GM21825 (cell line): ENCODE results near the gene CIRBP.
A peak's percentile ranks its signal among the peaks of the same experiment; 100 is the strongest.

Experiments
- ATAC-seq: cut with Tn5 transposase; IDR thresholded peaks from one replicate; pipeline ENCODE4 v1.9.1; 2021; ENCODE audit warnings: mild to moderate bottlenecking, moderate library complexity; ENCODE audit not compliant: unreplicated experiment

Gene CIRBP

DNA sequence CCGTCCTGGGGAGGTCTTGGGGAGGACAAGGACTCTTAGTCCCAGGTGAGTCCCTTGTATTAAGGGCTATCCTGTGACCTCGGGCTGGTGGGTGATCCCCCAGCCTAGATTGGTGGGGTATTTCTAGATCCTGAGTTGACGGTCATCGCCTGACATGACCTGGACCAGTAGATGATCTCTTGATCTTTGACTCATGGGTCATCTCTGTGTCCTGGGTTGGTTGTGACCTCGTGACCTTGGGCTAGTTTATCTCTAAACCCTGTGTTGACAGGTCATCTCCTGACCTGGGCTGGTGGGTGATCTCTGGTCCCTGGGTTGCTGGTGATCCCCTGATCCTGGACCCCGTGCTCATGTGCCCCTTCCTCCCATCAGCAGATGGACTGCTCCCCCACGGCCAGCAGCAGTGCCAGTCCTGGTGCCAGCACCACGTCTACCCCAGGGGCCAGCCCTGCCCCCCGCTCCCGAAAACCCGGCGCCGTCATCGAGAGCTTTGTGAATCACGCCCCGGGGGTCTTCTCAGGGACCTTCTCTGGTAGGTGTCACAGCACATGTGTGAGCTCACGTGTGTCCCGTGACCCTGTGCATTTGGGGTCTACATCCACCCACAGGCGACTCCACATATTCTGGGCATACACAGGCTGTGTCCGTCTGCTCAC is 14.5 kb upstream of the CIRBP start:
- ATAC-seq = no peak

DNA sequence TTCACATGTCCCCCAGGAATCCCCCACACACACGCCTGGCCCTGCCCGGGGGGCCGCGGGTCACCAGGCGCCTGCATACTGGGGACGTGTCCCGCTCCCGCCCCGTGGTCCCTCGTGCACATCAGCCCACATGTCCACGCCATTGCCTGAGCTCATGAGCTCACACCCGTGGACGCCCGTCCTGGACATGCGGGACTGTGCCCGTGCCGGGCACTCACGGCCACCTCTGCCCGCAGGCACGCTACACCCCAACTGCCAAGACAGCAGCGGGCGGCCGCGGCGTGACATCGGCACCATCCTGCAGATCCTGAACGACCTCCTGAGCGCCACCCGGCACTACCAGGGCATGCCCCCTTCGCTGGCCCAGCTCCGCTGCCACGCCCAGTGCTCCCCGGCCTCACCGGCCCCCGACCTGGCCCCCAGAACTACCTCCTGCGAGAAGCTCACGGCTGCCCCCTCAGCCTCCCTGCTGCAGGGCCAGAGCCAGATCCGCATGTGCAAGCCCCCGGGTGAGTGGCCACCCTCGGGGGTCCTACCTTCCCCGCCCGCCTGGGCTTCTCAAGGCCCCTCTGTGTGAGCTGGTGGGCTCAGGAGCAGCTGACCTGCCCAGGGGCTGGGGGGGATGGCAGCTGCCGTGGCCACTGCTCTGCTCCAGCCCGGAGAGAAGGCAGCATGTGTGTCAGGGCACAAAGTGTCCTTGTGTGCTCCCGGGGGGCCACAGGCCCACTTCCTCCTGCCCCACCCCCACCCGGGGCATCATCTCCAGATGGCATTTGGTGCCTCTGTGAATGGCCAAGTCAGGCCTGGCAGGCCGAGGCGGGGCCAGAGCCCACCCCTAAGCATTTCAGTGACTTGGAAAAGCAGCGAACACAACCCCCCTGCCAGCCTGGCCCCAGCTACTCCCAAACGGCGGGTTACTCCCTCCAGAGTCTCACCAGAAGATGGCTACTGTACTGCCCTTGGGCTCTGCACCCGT is 13.7 kb upstream of the CIRBP start:
- no peak for ATAC-seq

DNA sequence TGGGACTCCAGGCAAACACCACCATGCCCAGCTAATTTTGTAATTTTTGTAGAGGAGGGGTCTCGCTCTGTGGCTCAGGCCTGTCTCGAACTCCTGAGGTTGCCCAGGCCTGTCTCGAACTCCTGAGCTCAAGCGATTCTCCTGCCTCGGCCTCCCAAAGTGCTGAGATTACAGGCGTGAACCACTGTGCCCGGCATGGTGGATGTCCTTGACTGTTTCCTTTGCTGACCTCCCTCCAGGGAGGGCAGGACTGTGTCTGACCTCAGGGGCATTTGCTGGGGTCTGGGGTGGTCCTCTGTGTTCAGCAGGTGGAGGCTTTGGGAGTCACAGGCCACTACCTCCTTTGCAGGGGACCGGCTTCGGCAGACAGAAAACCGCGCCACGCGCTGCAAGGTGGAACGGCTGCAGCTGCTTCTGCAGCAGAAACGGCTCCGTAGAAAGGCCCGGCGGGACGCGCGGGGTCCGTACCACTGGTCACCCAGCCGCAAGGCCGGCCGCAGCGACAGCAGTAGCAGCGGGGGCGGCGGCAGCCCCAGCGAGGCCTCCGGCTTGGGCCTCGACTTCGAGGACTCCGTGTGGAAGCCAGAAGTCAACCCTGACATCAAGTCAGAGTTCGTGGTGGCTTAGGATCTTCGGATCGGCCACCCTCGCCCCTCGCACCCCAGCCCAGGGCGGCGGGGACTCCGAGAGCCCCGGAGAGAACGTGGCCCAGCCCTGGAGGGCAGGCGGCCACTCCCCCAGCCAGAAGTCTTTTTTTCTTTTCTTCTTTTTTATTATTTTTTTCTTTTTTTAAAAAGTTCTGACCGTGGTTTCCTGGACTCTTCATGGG is 12.3 kb upstream of the CIRBP start:
- ATAC-seq = no peak

DNA sequence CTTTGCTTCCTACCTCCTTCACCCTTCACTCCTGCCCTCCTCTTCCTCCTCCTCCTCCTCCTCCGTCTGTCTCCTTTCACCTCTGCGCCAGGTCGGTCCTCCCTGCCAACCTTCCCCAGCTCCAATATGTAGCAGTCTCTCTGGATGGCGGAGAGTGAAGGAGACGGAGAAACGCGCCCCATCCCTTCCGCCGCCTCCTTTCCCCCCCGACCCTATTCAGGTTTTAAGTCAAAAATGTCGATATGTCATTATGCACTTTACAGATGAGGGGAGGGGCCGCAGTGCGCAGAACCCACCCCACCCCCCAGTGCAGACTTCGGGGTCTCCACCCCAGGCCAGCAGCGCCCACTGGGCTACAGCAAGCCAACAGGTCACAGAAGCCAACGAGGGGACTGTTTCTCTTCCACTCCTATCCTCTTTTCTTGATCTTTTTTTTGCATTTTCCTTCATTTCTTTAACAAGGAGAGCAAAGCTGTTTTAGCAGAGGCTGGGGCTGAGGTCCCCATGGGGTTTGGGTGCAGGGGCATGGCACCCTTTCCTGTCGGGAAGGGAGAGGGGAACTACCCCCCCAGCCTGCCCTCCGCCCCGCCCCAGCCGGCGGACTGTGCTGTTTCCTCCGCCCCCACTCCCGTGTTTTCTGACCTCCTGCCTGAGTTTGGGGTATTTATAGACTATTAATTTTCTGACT is 11.5 kb upstream of the CIRBP start:
- no peak for ATAC-seq

DNA sequence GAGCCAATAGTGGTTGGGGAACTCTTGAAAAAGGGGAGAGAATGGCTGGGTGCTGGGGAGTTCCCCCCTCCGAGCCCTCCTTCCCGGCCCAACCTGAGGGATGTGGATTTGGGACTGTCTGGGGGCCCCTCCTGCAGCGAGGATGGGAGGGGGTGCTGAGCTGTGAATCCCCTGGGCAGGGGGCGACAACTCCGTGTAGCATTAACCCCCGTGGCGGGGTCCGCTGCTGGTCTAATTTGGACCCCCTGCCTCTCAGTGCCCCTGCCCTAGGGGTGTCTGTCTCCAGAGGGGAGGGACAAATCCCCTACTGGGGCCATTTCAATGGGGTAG is 11.0 kb upstream of the CIRBP start:
- no peak for ATAC-seq

DNA sequence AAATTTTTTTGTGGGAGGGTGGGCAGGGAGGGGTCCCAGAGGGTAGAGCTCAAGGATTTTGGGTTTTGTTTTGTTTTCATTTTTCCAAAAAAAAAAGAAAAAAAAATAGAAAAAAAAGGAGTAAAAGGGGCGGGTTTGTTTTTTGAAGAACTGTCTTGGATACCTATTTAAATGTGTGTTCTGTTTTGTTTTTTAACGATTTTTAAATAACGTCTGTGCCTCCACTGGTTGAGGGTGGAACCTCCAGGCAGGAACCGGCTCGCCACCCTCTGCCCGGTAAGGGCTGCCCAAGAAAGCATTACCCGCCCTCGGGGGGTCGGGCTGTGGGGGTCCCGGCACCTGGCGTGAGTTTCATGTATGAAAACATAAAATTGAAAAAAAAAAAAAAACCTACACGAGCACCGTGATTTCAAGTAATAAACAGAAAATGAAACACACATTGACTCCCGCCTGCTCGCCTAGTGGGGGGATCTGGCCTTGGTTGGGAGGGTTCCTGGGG is 10.4 kb upstream of the CIRBP start:
- no peak for ATAC-seq

DNA sequence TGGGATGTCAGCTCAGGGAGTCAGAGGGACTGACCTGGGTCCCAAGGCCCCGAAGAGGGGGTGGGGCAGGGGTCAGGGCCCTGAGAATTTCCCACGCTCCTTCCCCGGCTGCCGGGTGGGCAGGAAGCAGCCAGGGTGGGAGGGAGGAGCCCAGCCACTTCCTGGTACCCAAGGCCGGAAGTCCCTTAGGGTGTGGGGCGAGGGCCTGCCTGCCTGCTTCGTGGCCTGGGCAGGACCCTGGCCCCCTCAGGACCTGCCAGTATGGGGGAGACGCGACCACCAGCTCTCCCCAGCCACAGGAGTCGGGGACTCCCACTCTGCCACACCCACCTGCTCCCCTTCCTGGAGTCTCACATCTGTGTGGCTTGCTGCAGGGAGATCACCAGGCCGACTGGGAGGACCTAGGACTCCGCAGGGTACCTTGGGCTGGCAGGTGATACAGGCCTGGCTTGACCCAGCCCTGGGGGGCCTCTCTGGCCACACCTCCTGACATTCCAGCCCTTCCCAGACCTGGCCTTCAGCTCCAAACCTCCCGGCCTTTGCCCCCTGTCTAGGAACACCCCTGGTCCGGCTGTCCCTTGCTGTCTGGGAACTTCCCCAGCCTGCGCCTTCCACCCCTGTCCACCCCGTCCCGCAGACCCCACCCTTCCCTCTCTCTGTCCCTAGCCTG is 9.8 kb upstream of the CIRBP start:
- ATAC-seq = peak; percentile 25

DNA sequence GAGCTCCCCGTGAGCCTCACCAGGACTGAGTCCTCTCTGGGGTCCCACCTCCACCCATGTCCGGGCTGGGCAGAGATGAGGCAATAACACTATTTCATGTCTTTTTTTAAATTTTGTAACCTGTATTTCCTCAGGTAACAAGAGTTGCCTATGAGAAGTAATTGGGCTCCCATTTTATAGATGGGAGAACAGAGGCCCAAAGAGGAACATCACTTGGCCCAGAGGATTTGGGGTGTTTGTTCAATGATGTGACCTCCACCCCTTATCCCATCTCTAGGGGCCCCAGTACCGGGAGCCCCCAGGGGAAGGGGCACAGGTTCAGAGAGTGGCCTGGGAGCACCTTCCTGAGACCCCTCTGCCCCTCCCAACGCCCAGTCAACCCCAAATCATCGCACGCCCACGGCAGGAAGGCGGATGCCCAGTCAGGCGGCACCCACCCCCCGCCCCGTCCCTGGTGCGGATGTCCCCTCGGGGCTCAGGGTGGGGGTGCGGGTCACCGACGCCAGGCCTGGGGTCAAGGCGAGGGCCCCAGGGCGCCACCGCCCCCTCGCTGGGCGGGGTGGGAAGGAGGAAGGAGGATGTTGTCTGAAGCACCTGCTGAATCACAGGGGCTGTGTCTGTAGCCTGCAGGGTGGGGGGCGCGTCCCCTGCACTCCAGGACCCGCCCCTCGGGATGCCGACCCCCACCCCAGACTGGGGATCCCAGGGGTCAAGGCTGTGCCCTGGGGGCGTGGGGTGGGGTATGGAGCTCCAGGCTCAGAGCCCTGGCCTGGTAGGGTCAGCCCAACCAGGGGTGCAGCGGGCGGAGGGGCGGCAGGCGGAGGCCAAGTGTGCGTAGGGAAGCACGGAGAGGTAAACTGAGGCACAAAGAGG is 9.0 kb upstream of the CIRBP start:
- ATAC-seq = peak; percentile 6

DNA sequence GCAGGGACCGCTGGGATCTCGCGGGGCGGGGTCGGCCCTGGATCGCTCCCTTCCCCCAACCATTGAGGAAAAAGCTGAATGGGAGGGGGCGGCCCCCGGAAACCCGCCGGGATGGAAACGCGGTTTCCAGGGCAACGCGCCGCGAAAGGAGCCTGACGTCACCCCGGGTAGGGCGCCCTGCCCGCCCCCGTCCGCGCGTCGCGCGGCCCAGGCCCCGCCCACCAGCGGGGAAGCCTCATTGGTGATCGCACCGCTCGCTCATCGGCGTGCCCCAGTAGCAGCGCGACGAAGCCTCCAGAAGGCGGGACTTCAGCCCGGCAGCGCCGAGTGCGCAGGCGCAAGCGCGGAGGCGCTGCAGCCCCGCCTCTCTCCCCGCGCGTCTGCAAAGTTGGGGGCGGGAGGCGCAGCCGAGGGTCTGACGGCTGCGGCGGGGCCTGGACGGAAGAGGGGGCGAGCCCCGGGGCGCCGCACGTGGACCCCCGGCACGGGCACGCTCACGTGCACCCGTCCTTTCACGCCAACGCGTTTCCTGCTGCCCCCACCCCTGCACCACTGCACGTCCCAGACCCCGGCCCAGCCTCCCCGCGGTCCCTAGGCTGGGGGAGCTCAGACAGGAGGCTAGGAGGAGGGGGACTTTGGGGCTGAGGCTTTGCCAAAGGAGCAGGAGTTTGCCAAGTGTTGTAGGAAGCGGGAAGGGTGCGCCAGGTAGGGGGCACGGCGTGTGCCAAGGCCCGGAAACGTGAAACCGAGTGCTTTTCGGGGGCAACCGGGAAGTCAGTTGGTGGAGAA is 8.2 kb upstream of the CIRBP start:
- peak; percentile 48 for ATAC-seq

DNA sequence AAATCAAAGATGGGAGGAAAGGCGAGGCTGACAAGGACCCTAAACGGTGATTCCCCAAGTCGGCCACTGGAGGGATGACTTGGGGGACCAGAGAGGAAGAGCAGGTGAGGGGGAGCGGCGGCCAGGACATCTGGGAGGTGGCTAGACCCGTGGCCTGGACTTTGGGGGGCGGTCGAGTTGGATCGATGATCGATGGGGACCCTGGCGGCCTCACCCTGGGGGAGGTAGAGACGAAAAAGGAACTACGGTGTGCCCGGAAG is 7.7 kb upstream of the CIRBP start:
- ATAC-seq = no peak

DNA sequence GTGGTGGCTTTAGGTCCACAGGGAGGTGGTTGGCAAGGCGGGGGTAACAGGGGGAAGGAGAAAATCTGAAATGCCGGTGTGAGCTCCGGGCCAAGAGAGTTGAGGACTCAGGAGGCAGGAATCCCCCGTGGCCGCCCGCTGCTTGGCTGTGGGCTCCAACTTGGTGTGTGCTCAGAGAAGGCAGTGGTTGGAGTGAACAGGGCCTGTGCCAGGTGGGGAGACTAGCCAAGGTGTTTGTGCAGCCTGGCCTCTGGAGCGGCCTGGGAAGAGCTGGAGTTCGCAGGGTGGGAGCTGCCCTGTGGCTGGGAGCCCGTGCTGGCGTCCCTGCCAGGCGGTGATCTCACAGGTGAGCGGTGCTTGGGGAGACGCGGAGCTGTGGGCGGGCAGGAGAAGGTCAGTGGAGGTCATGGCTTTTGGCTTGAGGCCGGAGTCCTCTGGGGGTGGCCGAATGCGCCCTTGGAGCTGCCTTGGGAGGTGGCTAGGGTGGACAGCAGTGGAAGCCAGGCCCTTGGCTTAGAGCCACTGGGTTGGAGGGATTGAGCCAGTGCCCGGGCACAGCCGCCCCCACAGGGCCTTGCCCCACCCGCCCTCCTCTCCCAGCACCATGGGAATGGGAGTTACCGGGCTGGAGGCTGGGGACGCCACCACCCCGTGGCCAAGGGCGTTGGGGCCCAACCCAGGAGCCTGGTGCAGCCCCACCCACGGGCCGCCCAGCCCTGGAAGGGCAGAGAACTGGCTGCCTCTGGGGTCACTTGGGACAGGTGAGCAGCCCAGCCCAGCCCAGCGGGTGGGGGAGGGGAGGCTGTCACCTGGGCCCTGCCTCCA is 7.1 kb upstream of the CIRBP start:
- no peak for ATAC-seq

DNA sequence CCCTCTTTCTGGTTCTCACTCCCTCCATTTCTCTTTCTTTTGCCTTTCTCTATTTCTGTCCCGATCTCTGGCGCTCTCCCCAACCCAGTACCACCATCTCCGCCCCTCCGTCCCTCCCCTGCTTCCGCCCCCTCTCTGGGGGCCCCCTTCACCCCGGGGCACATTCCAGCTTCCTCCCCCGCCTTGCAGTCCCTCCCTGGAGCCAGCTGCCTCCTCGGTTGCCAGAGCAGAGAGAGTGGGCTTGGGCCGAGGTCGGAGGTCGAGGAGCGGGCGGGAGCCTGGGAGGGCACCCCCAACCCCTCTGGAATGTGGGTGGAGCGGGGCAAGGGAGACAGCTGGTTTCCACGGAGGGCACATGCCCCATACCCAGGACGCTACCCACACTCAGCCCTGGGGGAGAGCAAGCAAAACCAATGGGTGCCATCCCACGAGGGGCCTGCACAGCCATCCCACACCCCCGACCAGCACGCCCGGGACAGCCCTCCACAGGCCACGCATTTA is 6.5 kb upstream of the CIRBP start:
- ATAC-seq = no peak

DNA sequence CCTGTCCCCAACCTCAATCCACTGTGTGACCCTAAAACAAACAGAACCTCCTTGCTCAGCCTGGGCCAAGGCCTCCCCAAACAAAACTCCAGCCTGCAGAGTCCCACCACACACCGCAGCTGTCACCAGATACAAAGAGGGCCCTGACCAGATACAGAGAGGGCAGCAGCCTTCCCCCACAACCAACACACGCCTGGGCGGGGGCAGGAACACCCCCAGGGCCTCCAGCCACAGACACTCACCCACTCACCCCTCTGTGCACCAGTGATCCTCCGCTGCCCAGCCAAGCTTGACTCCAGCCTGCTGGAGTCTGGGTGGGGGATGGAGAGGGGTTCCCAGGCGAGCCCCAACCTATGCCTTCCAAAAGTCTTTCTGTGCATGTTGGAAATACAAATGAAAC is 5.9 kb upstream of the CIRBP start:
- no peak for ATAC-seq

DNA sequence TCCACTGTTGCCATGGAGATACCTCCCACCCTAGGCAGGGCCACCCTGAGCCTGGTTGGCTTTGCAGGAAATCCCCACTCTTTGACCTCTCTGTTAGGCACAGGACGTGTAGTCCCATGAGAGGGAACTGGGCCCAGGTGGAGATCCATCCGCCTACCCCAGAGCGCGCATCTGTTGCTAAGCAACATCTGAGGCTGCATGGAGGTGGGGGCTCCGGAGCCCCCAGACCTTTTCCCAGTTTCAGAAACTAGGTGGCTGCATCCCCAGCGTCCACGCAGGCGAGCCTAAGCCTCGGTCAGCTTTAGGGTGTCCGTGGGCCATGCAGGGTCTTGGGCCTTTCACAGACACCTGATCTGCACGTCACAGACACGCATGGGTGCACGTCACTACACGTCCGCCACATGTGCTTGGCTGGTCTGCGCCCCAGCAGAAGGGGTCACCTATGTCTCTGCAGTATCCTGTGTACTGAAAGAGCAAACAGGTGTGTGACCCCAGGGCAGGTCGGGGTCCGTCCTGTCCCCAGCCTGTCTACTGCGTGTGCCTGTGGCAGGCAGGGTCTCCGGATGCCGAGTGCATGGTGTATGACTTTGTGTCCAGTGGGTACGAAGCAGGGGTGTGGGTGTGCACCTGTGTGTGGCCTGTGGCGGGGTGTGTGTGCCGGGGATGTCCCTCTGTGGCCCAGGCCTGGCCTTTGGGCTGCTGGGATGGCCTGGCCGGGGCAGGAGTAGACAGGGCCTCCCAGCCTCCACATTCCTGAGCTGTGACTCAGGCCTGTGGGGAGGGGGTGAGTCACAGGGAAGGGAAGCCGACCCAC is 4.1 kb upstream of the CIRBP start:
- ATAC-seq = no peak

DNA sequence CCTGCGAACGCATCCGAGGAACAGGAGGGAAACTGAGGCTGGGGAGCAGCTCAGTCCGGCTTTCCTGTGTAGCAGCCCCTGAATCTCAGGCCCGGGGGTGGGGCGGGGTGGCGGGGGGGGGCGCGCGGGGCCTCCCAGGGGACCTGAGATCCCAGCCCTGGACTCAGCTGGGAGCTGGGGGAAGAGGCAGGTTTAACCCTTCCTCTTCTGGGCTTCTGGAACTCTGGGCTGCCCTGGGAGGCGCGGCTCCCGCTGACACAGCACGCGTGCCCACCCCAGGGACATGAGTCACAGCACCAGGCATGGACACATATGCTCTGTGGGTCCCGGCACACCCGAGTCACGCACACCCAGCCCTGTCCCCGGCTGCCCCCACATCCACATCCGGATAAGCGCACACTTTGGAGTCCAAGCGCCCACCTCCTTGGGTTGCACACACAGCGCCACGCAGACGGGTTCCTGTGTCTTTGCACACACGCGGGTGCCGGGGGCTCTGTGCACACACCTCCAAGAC is 3.5 kb upstream of the CIRBP start:
- no peak for ATAC-seq

DNA sequence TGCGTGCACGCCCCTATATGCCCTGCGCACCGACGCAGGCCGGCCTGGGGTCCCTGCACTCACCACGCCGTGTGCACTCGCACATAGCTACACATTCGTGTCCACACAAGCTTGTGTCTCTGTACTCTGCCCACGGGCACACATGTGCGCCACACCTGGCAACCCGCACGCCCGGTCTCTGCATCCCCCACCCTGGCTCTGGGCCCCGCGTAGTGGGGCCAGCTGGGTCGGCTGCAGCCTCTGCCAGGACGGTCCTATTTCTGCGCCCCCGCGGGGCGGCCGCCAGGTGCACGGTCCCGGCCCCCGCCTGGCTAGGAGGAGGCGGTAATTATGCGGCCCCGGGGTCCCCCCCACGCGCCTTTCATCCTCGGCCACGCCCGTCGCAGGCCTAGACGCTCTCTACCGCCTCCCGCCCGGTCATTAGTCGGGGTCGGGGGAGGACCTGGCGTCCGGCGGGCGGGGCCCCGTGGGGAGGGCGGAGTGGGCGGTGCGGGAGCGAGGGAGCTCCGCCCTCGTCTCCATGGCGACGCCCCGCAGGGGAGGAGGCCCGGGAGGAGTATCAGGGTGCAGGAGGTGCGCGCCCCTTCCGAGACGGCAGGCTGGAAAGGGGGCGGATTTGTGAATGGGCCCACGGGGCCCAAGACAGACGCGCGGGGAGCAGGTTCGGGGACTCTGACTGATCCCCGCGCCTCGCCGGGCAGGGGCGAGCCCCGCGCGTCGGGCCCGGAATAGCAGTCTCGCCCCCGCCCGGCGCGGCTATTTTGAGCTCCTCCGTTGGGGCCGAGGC is 2.8 kb upstream of the CIRBP start:
- peak; percentile 20 for ATAC-seq
